Prostate gland (tissue), 2 donors: ENCODE measurements around the gene RRAGB.

Experiments
- CTCF ChIP-seq, 4 experiments: fragments of 200-600 bp in 2 of 4; fragments of 450-650 bp in 2 of 4; sonication (generic) in 2 of 4; IDR thresholded peaks; 1 replicate in 3 of 4; 2 replicates in 1 of 4; pipeline ENCODE4 v1.5.1; 2016 to 2019; ENCODE audit warnings: antibody characterized with exemption in 4 of 4, mild to moderate bottlenecking in 2 of 4, moderate library complexity in 2 of 4
- POLR2A ChIP-seq: fragments of 450-650 bp; IDR thresholded peaks from one replicate; pipeline ENCODE4 v1.6.1; 2016; ENCODE audit warnings: antibody characterized with exemption, mild to moderate bottlenecking
- POLR2AphosphoS5 ChIP-seq: sonication (generic); formaldehyde crosslinking; IDR thresholded peaks from one replicate; pipeline ENCODE4 v1.6.1; 2017; ENCODE audit warnings: antibody characterized with exemption

DNA sequence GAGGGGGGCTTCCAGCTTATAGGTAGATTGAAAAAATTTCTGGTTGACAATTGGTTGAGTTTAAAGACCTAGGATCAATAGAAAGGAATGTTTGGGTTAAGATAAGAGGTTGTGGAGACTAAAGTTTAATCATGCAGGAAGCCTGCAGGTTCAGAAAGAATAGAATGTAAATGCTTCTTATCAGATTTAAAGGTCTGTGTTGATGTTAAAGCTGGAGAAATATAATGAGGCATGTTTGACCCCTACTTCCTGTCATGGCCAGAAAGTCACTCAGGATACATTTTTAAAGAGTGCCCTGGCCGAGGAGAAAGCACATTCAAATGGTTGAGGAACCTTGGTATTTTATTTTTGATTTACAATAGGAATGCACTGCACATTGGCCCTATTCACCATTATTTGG lies 3.9 kb upstream of the RRAGB start:
- no peak for TF ChIP-seq POLR2A
- TF ChIP-seq CTCF (IDR thresholded peaks at IDR 0.05): no peak
- no peak for TF ChIP-seq POLR2AphosphoS5
